Transverse colon (tissue), 4 donors: Measurements from ENCODE around the gene ORC2. TPM values are rescaled to one million over a fixed set of nuclear protein-coding genes. Genes with fewer than 3 reads are reported as not detected.

Source experiments
- DNase-seq: peaks from one replicate; pipeline ENCODE4 v3.0.0-alpha.2; 2019
- H3K27ac ChIP-seq, 4 donors: fragments of 200-600 bp; sonication (generic); 2 replicates each; pipeline ENCODE4 v1.5.1; 2016 to 2018; ENCODE audit warnings: inconsistent platforms in 4 of 4
- H3K27me3 ChIP-seq: fragments of 200-600 bp; sonication (generic); 2 replicates; pipeline ENCODE4 v1.5.1; 2017; ENCODE audit warnings: inconsistent platforms
- H3K36me3 ChIP-seq, 4 donors: fragments of 200-600 bp; sonication (generic); 2 replicates each; pipeline ENCODE4 v1.5.1; 2017 to 2019; ENCODE audit warnings: inconsistent platforms in 4 of 4
- H3K4me1 ChIP-seq, 4 donors: fragments of 200-600 bp; sonication (generic); 2 replicates each; pipeline ENCODE4 v1.5.1; 2017 to 2020; ENCODE audit warnings: inconsistent platforms in 4 of 4
- H3K4me3 ChIP-seq, 4 donors: fragments of 200-600 bp; sonication (generic); 1 replicate in 1 of 4; 2 replicates in 3 of 4; pipeline versions ENCODE4 v1.5.1 to v1.6.1; 2017 to 2019; ENCODE audit warnings: inconsistent platforms in 4 of 4
- H3K9me3 ChIP-seq, 2 donors: fragments of 200-600 bp; sonication (generic); 2 replicates each; pipeline ENCODE4 v1.5.1; 2017 to 2019; ENCODE audit warnings: inconsistent platforms in 2 of 2
- CTCF ChIP-seq, 5 experiments: fragments of 200-600 bp in 3 of 5; fragments of 450-650 bp in 2 of 5; sonication (generic) in 3 of 5; IDR thresholded peaks; 1 replicate in 2 of 5; 2 replicates in 3 of 5; pipeline ENCODE4 v1.5.1; 2016 to 2017; ENCODE audit warnings: antibody characterized with exemption in 5 of 5, inconsistent platforms in 3 of 5, mild to moderate bottlenecking in 2 of 5, moderate library complexity in 1 of 5
- EP300 ChIP-seq: sonication (generic); formaldehyde crosslinking; IDR thresholded peaks from one replicate; pipeline ENCODE4 v1.6.1; 2017; ENCODE audit warnings: antibody characterized with exemption, low read depth
- POLR2A ChIP-seq: fragments of 450-650 bp; IDR thresholded peaks from one replicate; pipeline ENCODE4 v1.6.1; 2016; ENCODE audit warnings: antibody characterized with exemption, mild to moderate bottlenecking, moderate library complexity
- POLR2AphosphoS5 ChIP-seq, 3 donors: sonication (generic); formaldehyde crosslinking; IDR thresholded peaks; one replicate each; pipeline ENCODE4 v1.6.1; 2016; ENCODE audit warnings: antibody characterized with exemption in 3 of 3
- WGBS, 2 donors: methylation state at CpG; one replicate each; pipeline ENCODE4 v1.1.5; 2018; ENCODE audit warnings: low coverage in 1 of 2; 5-methylcytosine and 5-hydroxymethylcytosine counted together
- in situ Hi-C, 4 donors: fragments of 200-750 bp; cut with MboI; loops; one replicate each; pipeline versions ENCODE4 v1.15.0 to v1.15.1; 2017; ENCODE audit warnings: low sequenced_read_pairs in 3 of 4, low pct_ligation_motif_present in 1 of 4, low pct_unique_long_range_greater_than_20kb in 1 of 4
- intact Hi-C: fragments of 100-400 bp; cut with DNase I; formaldehyde crosslinking; loops from one replicate; pipeline ENCODE4 v1.15.1; 2023; ENCODE audit warnings: low total_unique reads
- total RNA-seq, 4 donors: library from RNA; depleted of rRNA; stranded (reverse); fragments of >200 nt; gene quantifications; one replicate each; pipeline ENCODE4 v1.1.0, GENCODE V29; 2016

Gene ORC2
- total RNA-seq, 4 donors from 2014 or later: 15.1 to 30.5 (median 20.8) TPM

- no peaks in the 10 kb centered on the region for H3K27me3 ChIP-seq
- intact Hi-C loops: no loop called here
These were observed 19.8 kb downstream of the ORC2 start for GRCh38 chr2:200943527-200944105.

GRCh38 chr2:200939832-200940231, 23.6 kb downstream of the ORC2 start:
- H3K4me3 ChIP-seq: no peak overlapping the region
- H3K36me3 ChIP-seq: peaks cover 0 to 76% (median 24%) of the 10 kb centered on the region in 4 donors
- H3K27ac ChIP-seq: no peak overlapping the region
- whole genome bisulfite sequencing, 2 donors: 94 to 100% methylated on average over 1 of the region's 1 CpG
- TF ChIP-seq POLR2A: no peak
- TF ChIP-seq POLR2AphosphoS5 (IDR thresholded peaks at IDR 0.05): no peak
- no peak for TF ChIP-seq CTCF (IDR thresholded peaks at IDR 0.05)
- no peak for TF ChIP-seq EP300
- no peaks in the 10 kb centered on the region for H3K27me3 ChIP-seq
- DNase-seq: no peak
- no peaks in the 10 kb centered on the region for H3K4me1 ChIP-seq
- H3K9me3 ChIP-seq: no peaks in the 10 kb centered on the region
- intact Hi-C loops: no loop called here
- in situ Hi-C loops: no loop called here

More at GRCh38 chr2:200943527-200944105, 19.8 kb downstream of the ORC2 start:
- in situ Hi-C loops: no loop called here
- TF ChIP-seq POLR2AphosphoS5 (IDR thresholded peaks at IDR 0.05) (no peak), CTCF (IDR thresholded peaks at IDR 0.05) (no peak), POLR2A (no peak), EP300 (no peak)
- peaks cover 0 to 69% (median 24%) of the 10 kb centered on the region in 4 donors for H3K36me3 ChIP-seq
- H3K27ac ChIP-seq: no peak overlapping the region
- WGBS, 2 donors: 86 to 91% methylated on average over 1 of the region's 1 CpG
- DNase-seq: no peak
- no peak overlapping the region for H3K4me3 ChIP-seq
- H3K4me1 ChIP-seq: no peaks in the 10 kb centered on the region
- H3K9me3 ChIP-seq: no peaks in the 10 kb centered on the region

- no peak for TF ChIP-seq CTCF (IDR thresholded peaks at IDR 0.05)
- TF ChIP-seq POLR2AphosphoS5 (IDR thresholded peaks at IDR 0.05): no peak
- no peak for TF ChIP-seq EP300
- TF ChIP-seq POLR2A: no peak
- WGBS, 2 donors: 61 to 73% methylated on average over 3 of the region's 3 CpGs
- no peak for DNase-seq
- Histone ChIP-seq H3K27ac (no peak overlapping the region), H3K9me3 (no peaks in the 10 kb centered on the region), H3K36me3 (peaks cover 0 to 65% (median 26%) of the 10 kb centered on the region in 4 donors), H3K4me1 (no peaks in the 10 kb centered on the region), H3K4me3 (no peak overlapping the region), H3K27me3 (no peaks in the 10 kb centered on the region)
- intact Hi-C loops: no loop called here
- in situ Hi-C loops: no loop called here
These were observed 32.4 kb downstream of the ORC2 start for GRCh38 chr2:200930947-200931626.

GRCh38 chr2:200929334-200930249, 33.9 kb downstream of the ORC2 start:
- no peak for DNase-seq
- peaks cover 0 to 64% (median 26%) of the 10 kb centered on the region in 4 donors for H3K36me3 ChIP-seq
- no peaks in the 10 kb centered on the region for H3K27me3 ChIP-seq
- WGBS, 2 donors: 75 to 83% methylated on average over 2 of the region's 2 CpGs
- in situ Hi-C loops: no loop called here
- intact Hi-C loops: no loop called here
- no peak for TF ChIP-seq CTCF (IDR thresholded peaks at IDR 0.05)
- no peak for TF ChIP-seq POLR2A
- no peak for TF ChIP-seq POLR2AphosphoS5 (IDR thresholded peaks at IDR 0.05)
- no peak for TF ChIP-seq EP300
- no peak overlapping the region for H3K4me3 ChIP-seq
- no peak overlapping the region for H3K27ac ChIP-seq
- no peaks in the 10 kb centered on the region for H3K9me3 ChIP-seq
- no peaks in the 10 kb centered on the region for H3K4me1 ChIP-seq
